Duodenal mucosa (tissue), 2 donors: ENCODE measurements around the gene STK32C.
A peak's percentile ranks its signal among the peaks of the same experiment; 100 is the strongest.

Experiments used
- H3K27ac ChIP-seq: one replicate; pipeline ENCODE4 v1.7.0; 2013; ENCODE audit warnings: low read depth, low read length
- H3K27me3 ChIP-seq, 2 donors: one replicate each; pipeline ENCODE4 v1.7.0; 2013; ENCODE audit warnings: low read length in 2 of 2, control low read depth in 1 of 2; ENCODE audit not compliant: insufficient read depth in 2 of 2, control insufficient read depth in 1 of 2
- H3K36me3 ChIP-seq, 2 donors: one replicate each; pipeline ENCODE4 v1.7.0; 2013; ENCODE audit warnings: low read length in 2 of 2, control low read depth in 1 of 2; ENCODE audit not compliant: insufficient read depth in 2 of 2, control insufficient read depth in 1 of 2
- H3K4me1 ChIP-seq, 2 donors: one replicate each; pipeline ENCODE4 v1.7.0; 2013; ENCODE audit warnings: low read length in 2 of 2, control low read depth in 1 of 2; ENCODE audit not compliant: insufficient read depth in 2 of 2, control insufficient read depth in 1 of 2
- H3K4me3 ChIP-seq, 2 donors: one replicate each; pipeline ENCODE4 v1.7.0; 2013; ENCODE audit warnings: low read length in 2 of 2, low read depth in 1 of 2
- H3K9ac ChIP-seq, 2 donors: one replicate each; pipeline ENCODE4 v1.7.0; 2013; ENCODE audit warnings: low read length in 2 of 2, low read depth in 1 of 2
- H3K9me3 ChIP-seq, 2 donors: one replicate each; pipeline ENCODE4 v1.7.0; 2013; ENCODE audit warnings: low read length in 2 of 2, control low read depth in 1 of 2; ENCODE audit not compliant: control insufficient read depth in 1 of 2

Gene STK32C

DNA sequence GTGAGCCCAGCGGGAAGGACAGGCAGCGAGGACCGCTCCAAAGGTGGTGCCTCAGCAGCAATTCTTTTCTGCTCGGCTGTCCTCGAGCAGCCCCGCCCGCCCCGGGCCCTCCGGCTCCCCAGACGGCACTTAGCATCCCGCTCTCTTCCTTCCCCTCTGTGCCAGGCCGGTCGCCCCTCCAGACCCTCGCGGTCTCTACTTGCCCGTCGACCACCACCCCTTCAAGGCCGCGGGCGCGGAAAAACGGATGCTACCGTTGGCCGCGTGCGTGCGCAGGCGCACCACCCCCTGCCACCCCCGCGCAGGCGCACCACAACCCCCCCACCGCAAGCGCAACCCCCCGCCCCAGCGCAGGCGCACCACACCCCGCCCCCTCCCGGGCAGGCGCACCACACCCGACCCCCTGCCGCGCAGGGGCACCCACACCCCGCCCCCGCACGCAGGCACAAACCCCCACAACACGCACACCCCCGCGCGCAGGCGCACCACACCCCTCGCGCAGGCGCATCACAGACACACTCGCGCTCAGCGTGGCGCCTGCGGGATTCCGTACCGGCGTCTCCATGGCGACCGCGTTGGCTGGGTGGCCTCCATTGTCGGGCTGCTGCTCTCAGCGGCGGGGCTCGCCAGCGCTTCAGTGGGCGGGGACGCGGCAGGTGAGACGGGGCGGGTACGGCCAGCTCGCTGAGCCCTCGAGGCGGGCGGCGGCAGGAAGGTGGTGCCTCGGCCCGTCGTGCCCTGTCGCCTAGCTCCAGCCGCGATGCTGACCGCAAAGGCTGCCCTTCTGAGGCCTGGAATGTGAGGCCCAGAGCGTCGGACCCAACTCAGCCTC is 24.1 kb upstream of the STK32C start, which contains the start of gene LRRC27:
LRRC27 (plus strand) TSS at position 593 of the 832 bp plus-strand sequence. CDS start 1,332 bp downstream, outside the sequence.
- Histone ChIP-seq H3K36me3 (no peaks in the 10 kb centered on the region), H3K4me1 (peaks cover 19 to 32% of the 10 kb centered on the region in 2 donors), H3K27ac (peak within 1 kb of the TSS; percentile 67), H3K4me3 (peak within 1 kb of the TSS; percentile 97 to 98), H3K27me3 (no peaks in the 10 kb centered on the region), H3K9ac (peak within 1 kb of the TSS; percentile 83 to 85), H3K9me3 (no peaks in the 10 kb centered on the region)

GRCh38 chr10:132330486-132330833 is 22.7 kb upstream of the STK32C start:
- H3K27me3 ChIP-seq, result no peaks in the 10 kb centered on the region
- H3K4me3 ChIP-seq, result peak overlapping the region; percentile 48 to 97
- peaks cover 10 to 21% of the 10 kb centered on the region in 2 donors for H3K4me1 ChIP-seq
- no peak overlapping the region for H3K27ac ChIP-seq
- H3K9ac ChIP-seq, result peak overlapping the region; percentile 20 to 30
- no peaks in the 10 kb centered on the region for H3K36me3 ChIP-seq
- no peaks in the 10 kb centered on the region for H3K9me3 ChIP-seq

GRCh38 chr10:132329565-132330485 is 22.1 kb upstream of the STK32C start:
- Histone ChIP-seq H3K36me3 (no peaks in the 10 kb centered on the region), H3K4me1 (peaks cover 10 to 21% of the 10 kb centered on the region in 2 donors), H3K27ac (no peak overlapping the region), H3K4me3 (peak overlapping the region; percentile 48 to 97), H3K27me3 (no peaks in the 10 kb centered on the region), H3K9me3 (no peaks in the 10 kb centered on the region), H3K9ac (peak overlapping the region; percentile 16 to 32)

DNA sequence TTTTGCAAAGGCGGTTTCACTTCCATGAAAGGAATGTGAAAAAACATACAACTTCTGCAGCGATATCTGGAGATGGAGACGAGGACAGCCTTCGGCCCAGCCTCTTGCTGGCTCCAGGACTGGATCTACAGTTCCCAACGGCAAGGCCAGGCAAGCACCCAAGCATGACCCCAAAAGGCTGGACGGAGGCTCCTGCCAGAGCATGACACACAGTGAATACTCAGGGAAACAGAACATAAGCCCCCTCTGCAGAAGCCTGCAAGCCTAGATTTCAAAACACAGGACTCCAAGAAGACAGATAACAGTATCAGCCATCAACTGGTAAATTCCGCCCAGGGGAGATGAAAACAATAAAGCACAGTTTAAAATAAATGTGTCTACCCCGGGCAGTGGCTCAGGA is 21.0 kb upstream of the STK32C start:
- Histone ChIP-seq H3K27ac (no peak overlapping the region), H3K9me3 (no peaks in the 10 kb centered on the region), H3K27me3 (no peaks in the 10 kb centered on the region), H3K36me3 (no peaks in the 10 kb centered on the region), H3K9ac (no peak overlapping the region), H3K4me3 (no peak overlapping the region), H3K4me1 (peaks cover 10 to 21% of the 10 kb centered on the region in 2 donors)

- Histone ChIP-seq H3K9ac (no peak overlapping the region), H3K9me3 (no peaks in the 10 kb centered on the region), H3K36me3 (no peaks in the 10 kb centered on the region), H3K27ac (no peak overlapping the region), H3K4me1 (peaks cover 10 to 21% of the 10 kb centered on the region in 2 donors), H3K27me3 (no peaks in the 10 kb centered on the region), H3K4me3 (no peak overlapping the region)
Measured at GRCh38 chr10:132328106-132328505, 20.4 kb upstream of the STK32C start.

GRCh38 chr10:132326925-132327324 is 19.2 kb upstream of the STK32C start:
- Histone ChIP-seq H3K27ac (no peak overlapping the region), H3K4me1 (peaks cover 10 to 14% of the 10 kb centered on the region in 2 donors), H3K4me3 (no peak overlapping the region), H3K27me3 (no peaks in the 10 kb centered on the region), H3K9ac (no peak overlapping the region), H3K9me3 (no peaks in the 10 kb centered on the region), H3K36me3 (no peaks in the 10 kb centered on the region)

GRCh38 chr10:132326344-132326889 is 18.7 kb upstream of the STK32C start:
- H3K9ac ChIP-seq, result no peak overlapping the region
- H3K27me3 ChIP-seq, result no peaks in the 10 kb centered on the region
- H3K4me1 ChIP-seq, result peaks cover 10 to 14% of the 10 kb centered on the region in 2 donors
- no peak overlapping the region for H3K4me3 ChIP-seq
- H3K36me3 ChIP-seq, result no peaks in the 10 kb centered on the region
- H3K9me3 ChIP-seq, result no peaks in the 10 kb centered on the region
- no peak overlapping the region for H3K27ac ChIP-seq

GRCh38 chr10:132324186-132324585 is 16.4 kb upstream of the STK32C start:
- Histone ChIP-seq H3K4me3 (no peak overlapping the region), H3K27ac (no peak overlapping the region), H3K9ac (no peak overlapping the region), H3K27me3 (no peaks in the 10 kb centered on the region), H3K36me3 (no peaks in the 10 kb centered on the region), H3K9me3 (no peaks in the 10 kb centered on the region), H3K4me1 (no peaks in the 10 kb centered on the region)

DNA sequence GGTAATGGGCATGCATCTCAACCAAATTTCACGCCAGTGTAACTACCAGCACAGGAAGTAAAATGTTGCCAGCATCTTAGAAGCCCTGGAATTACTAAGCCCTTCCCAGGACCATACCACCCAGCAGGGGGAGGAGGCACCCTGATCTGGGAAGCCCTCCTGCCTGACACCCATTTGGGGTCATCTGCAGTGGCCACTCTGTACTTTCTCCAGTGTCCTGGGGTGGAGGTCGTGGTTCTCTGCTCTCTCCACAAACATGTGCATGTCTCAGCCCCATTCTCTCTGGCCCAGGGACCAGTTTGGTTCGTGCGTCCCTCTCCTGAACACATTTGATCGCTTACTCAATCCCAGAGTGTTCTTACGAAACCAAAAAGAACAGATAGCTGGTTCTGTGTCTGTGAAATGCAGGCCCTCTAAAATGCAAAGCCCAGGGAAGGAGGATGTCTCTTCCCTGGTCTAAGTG is 14.9 kb upstream of the STK32C start:
- no peaks in the 10 kb centered on the region for H3K9me3 ChIP-seq
- no peaks in the 10 kb centered on the region for H3K27me3 ChIP-seq
- H3K4me3 ChIP-seq, result no peak overlapping the region
- no peak overlapping the region for H3K9ac ChIP-seq
- H3K4me1 ChIP-seq, result no peaks in the 10 kb centered on the region
- H3K27ac ChIP-seq, result no peak overlapping the region
- H3K36me3 ChIP-seq, result no peaks in the 10 kb centered on the region
